ENCODE results near the gene NPW.
"Not testable (repeated sequence)": the region's sequence is repeated elsewhere in the genome, so short reads cannot be mapped to it uniquely, and the experiment has no call there.

Gene NPW

GRCh38 chr16:2027024-2028010, 7.7 kb downstream of the NPW start:
- H3K4me1 ChIP-seq (ENCODE audit: control insufficient read depth in 1 of 2, insufficient read depth in 2 of 2, low read length in 2 of 2): peaks cover 6 to 50% of the 10 kb centered on the region in 2 donors
- no peaks in the 10 kb centered on the region for H3K9me3 ChIP-seq (ENCODE audit: control insufficient read depth in 1 of 2, low read length in 2 of 2)
- no peak overlapping the region for H3K27ac ChIP-seq (ENCODE audit: low read length)
- H3K27me3 ChIP-seq (ENCODE audit: low read depth, low read length): no peaks in the 10 kb centered on the region
- H3K36me3 ChIP-seq (ENCODE audit: control insufficient read depth in 1 of 2, insufficient read depth in 2 of 2, low read length in 2 of 2): no peaks in the 10 kb centered on the region
- peak overlapping the region; percentile 69 to 78 for H3K4me3 ChIP-seq (ENCODE audit: low read depth in 1 of 2, low read length in 2 of 2)

GRCh38 chr16:2028146-2028545, 8.6 kb downstream of the NPW start:
- Histone ChIP-seq H3K27ac (ENCODE audit: low read length) (no peak overlapping the region), H3K4me1 (ENCODE audit: control insufficient read depth in 1 of 2, insufficient read depth in 2 of 2, low read length in 2 of 2) (peaks cover 6 to 48% of the 10 kb centered on the region in 2 donors), H3K36me3 (ENCODE audit: control insufficient read depth in 1 of 2, insufficient read depth in 2 of 2, low read length in 2 of 2) (no peaks in the 10 kb centered on the region)

GRCh38 chr16:2028620-2029220, 9.1 kb downstream of the NPW start:
- Histone ChIP-seq H3K36me3 (ENCODE audit: control insufficient read depth in 1 of 2, insufficient read depth in 2 of 2, low read length in 2 of 2) (no peaks in the 10 kb centered on the region), H3K4me1 (ENCODE audit: control insufficient read depth in 1 of 2, insufficient read depth in 2 of 2, low read length in 2 of 2) (peaks cover 6 to 48% of the 10 kb centered on the region in 2 donors), H3K4me3 (ENCODE audit: low read depth in 1 of 2, low read length in 2 of 2) (peak overlapping the region; percentile 3 to 78), H3K9me3 (ENCODE audit: control insufficient read depth in 1 of 2, low read length in 2 of 2) (no peaks in the 10 kb centered on the region), H3K27me3 (ENCODE audit: low read depth, low read length) (no peaks in the 10 kb centered on the region), H3K27ac (ENCODE audit: low read length) (no peak overlapping the region)

More at GRCh38 chr16:2028146-2028545, 8.6 kb downstream of the NPW start:
- peak overlapping the region; percentile 69 to 78 for H3K4me3 ChIP-seq (ENCODE audit: low read depth in 1 of 2, low read length in 2 of 2)
- H3K27me3 ChIP-seq (ENCODE audit: low read depth, low read length): no peaks in the 10 kb centered on the region
- H3K9me3 ChIP-seq (ENCODE audit: control insufficient read depth in 1 of 2, low read length in 2 of 2): no peaks in the 10 kb centered on the region

- Histone ChIP-seq H3K9me3 (ENCODE audit: control insufficient read depth in 1 of 2, low read length in 2 of 2) (no peaks in the 10 kb centered on the region), H3K4me1 (ENCODE audit: control insufficient read depth in 1 of 2, insufficient read depth in 2 of 2, low read length in 2 of 2) (peaks cover 6 to 49% of the 10 kb centered on the region in 2 donors), H3K27me3 (ENCODE audit: low read depth, low read length) (no peaks in the 10 kb centered on the region), H3K27ac (ENCODE audit: low read length) (no peak overlapping the region), H3K36me3 (ENCODE audit: control insufficient read depth in 1 of 2, insufficient read depth in 2 of 2, low read length in 2 of 2) (no peaks in the 10 kb centered on the region), H3K4me3 (ENCODE audit: low read depth in 1 of 2, low read length in 2 of 2) (peak overlapping the region in 1 of 2 donors; percentile 32)
These were observed 9.8 kb downstream of the NPW start for GRCh38 chr16:2029350-2029749.

- Histone ChIP-seq H3K9me3 (ENCODE audit: control insufficient read depth in 1 of 2, low read length in 2 of 2) (no peaks in the 10 kb centered on the region), H3K4me3 (ENCODE audit: low read depth in 1 of 2, low read length in 2 of 2) (peak overlapping the region in 1 of 2 donors; percentile 32), H3K36me3 (ENCODE audit: control insufficient read depth in 1 of 2, insufficient read depth in 2 of 2, low read length in 2 of 2) (no peaks in the 10 kb centered on the region), H3K27me3 (ENCODE audit: low read depth, low read length) (no peaks in the 10 kb centered on the region), H3K4me1 (ENCODE audit: control insufficient read depth in 1 of 2, insufficient read depth in 2 of 2, low read length in 2 of 2) (peaks cover 6 to 56% of the 10 kb centered on the region in 2 donors), H3K27ac (ENCODE audit: low read length) (no peak overlapping the region)
These were observed 10.5 kb downstream of the NPW start for GRCh38 chr16:2030036-2030435.

GRCh38 chr16:2031081-2031577, 11.5 kb downstream of the NPW start:
- Histone ChIP-seq H3K9me3 (ENCODE audit: control insufficient read depth in 1 of 2, low read length in 2 of 2) (no peaks in the 10 kb centered on the region), H3K36me3 (ENCODE audit: control insufficient read depth in 1 of 2, insufficient read depth in 2 of 2, low read length in 2 of 2) (no peaks in the 10 kb centered on the region), H3K4me3 (ENCODE audit: low read depth in 1 of 2, low read length in 2 of 2) (no peak overlapping the region), H3K4me1 (ENCODE audit: control insufficient read depth in 1 of 2, insufficient read depth in 2 of 2, low read length in 2 of 2) (peaks cover 9 to 58% of the 10 kb centered on the region in 2 donors), H3K27me3 (ENCODE audit: low read depth, low read length) (no peaks in the 10 kb centered on the region), H3K27ac (ENCODE audit: low read length) (no peak overlapping the region)

- H3K27me3 ChIP-seq (ENCODE audit: low read depth, low read length): no peaks in the 10 kb centered on the region
- no peaks in the 10 kb centered on the region for H3K9me3 ChIP-seq (ENCODE audit: control insufficient read depth in 1 of 2, low read length in 2 of 2)
- peak overlapping the region; percentile 45 for H3K27ac ChIP-seq (ENCODE audit: low read length)
- peaks cover 8 to 63% of the 10 kb centered on the region in 2 donors for H3K4me1 ChIP-seq (ENCODE audit: control insufficient read depth in 1 of 2, insufficient read depth in 2 of 2, low read length in 2 of 2)
- peaks cover 0 to 5% of the 10 kb centered on the region in 2 donors for H3K36me3 ChIP-seq (ENCODE audit: control insufficient read depth in 1 of 2, insufficient read depth in 2 of 2, low read length in 2 of 2)
- peak overlapping the region in 1 of 2 donors; percentile 44 for H3K4me3 ChIP-seq (ENCODE audit: low read depth in 1 of 2, low read length in 2 of 2)
These were observed 12.9 kb downstream of the NPW start for GRCh38 chr16:2032285-2033056.

- peak overlapping the region; percentile 44 to 50 for H3K4me3 ChIP-seq (ENCODE audit: low read depth in 1 of 2, low read length in 2 of 2)
- peak overlapping the region; percentile 75 for H3K27ac ChIP-seq (ENCODE audit: low read length)
- peaks cover 3 to 62% of the 10 kb centered on the region in 2 donors for H3K4me1 ChIP-seq (ENCODE audit: control insufficient read depth in 1 of 2, insufficient read depth in 2 of 2, low read length in 2 of 2)
- H3K36me3 ChIP-seq (ENCODE audit: control insufficient read depth in 1 of 2, insufficient read depth in 2 of 2, low read length in 2 of 2): peaks cover 0 to 8% of the 10 kb centered on the region in 2 donors
- no peaks in the 10 kb centered on the region for H3K9me3 ChIP-seq (ENCODE audit: control insufficient read depth in 1 of 2, low read length in 2 of 2)
- H3K27me3 ChIP-seq (ENCODE audit: low read depth, low read length): no peaks in the 10 kb centered on the region
These were observed 13.7 kb downstream of the NPW start for GRCh38 chr16:2033057-2033908.

GRCh38 chr16:2033909-2034695, 14.5 kb downstream of the NPW start:
- H3K27ac ChIP-seq (ENCODE audit: low read length): peak overlapping the region; percentile 75
- H3K36me3 ChIP-seq (ENCODE audit: control insufficient read depth in 1 of 2, insufficient read depth in 2 of 2, low read length in 2 of 2); H3K27me3 ChIP-seq (ENCODE audit: low read depth, low read length); H3K9me3 ChIP-seq (ENCODE audit: control insufficient read depth in 1 of 2, low read length in 2 of 2): not testable (repeated sequence)
- H3K4me3 ChIP-seq (ENCODE audit: low read depth in 1 of 2, low read length in 2 of 2): peak overlapping the region; percentile 48 to 50
- H3K4me1 ChIP-seq (ENCODE audit: control insufficient read depth in 1 of 2, insufficient read depth in 2 of 2, low read length in 2 of 2): peaks cover 3 to 65% of the 10 kb centered on the region in 2 donors
